ENCODE measurements around the gene TMEM163.

- no peak for TF ChIP-seq CTCF (IDR thresholded peaks at IDR 0.05)
- TF ChIP-seq POLR2A (IDR thresholded peaks at IDR 0.05) = no peak
Measured at GRCh38 chr2:134676960-134677359, 41.8 kb downstream of the TMEM163 start.
